Peyer's patch (tissue), 4 donors: ENCODE results near the gene ARHGAP12. TPM values are rescaled to one million over a fixed set of nuclear protein-coding genes. Genes with fewer than 3 reads are reported as not detected.

Source experiments
- DNase-seq, 3 donors: peaks; one replicate each; pipeline ENCODE4 v3.0.0-alpha.2; 2017 to 2019
- H3K27ac ChIP-seq, 4 donors: fragments of 200-600 bp; sonication (generic); one replicate each; pipeline ENCODE4 v1.5.1; 2016 to 2019
- H3K27me3 ChIP-seq, 2 donors: fragments of 200-600 bp; sonication (generic); one replicate each; pipeline ENCODE4 v1.5.1; 2019
- H3K36me3 ChIP-seq, 3 donors: fragments of 200-600 bp; sonication (generic); one replicate each; pipeline ENCODE4 v1.5.1; 2016 to 2019
- H3K4me1 ChIP-seq, 4 donors: fragments of 200-600 bp; sonication (generic); one replicate each; pipeline ENCODE4 v1.5.1; 2016 to 2019
- H3K4me3 ChIP-seq, 4 donors: fragments of 200-600 bp; sonication (generic); 1 replicate in 3 of 4; 2 replicates in 1 of 4; pipeline ENCODE4 v1.5.1; 2016 to 2019; ENCODE audit warnings: mild to moderate bottlenecking in 1 of 4
- H3K9me3 ChIP-seq, 4 donors: fragments of 200-600 bp; sonication (generic); one replicate each; pipeline ENCODE4 v1.5.1; 2016 to 2019; ENCODE audit warnings: mild to moderate bottlenecking in 1 of 4
- CTCF ChIP-seq, 6 experiments: fragments of 450-650 bp in 4 of 6; fragments of 200-600 bp in 2 of 6; sonication (generic) in 1 of 6; IDR thresholded peaks; one replicate each; pipeline ENCODE4 v1.5.1; 2017 to 2019; ENCODE audit warnings: antibody characterized with exemption in 6 of 6, mild to moderate bottlenecking in 3 of 6, moderate library complexity in 1 of 6
- POLR2A ChIP-seq, 2 donors: fragments of 450-650 bp; IDR thresholded peaks; one replicate each; pipeline ENCODE4 v1.5.1; 2017; ENCODE audit warnings: antibody characterized with exemption in 2 of 2, mild to moderate bottlenecking in 2 of 2, moderate library complexity in 2 of 2
- total RNA-seq, 4 donors: library from RNA; depleted of rRNA; stranded (reverse); fragments of >200 nt; gene quantifications; one replicate each; pipeline ENCODE4 v1.1.0, GENCODE V29; 2016

Gene ARHGAP12
- total RNA-seq, 4 donors from 2014 or later, result 46.7 to 56.9 (median 52.4) TPM

- H3K9me3 ChIP-seq, result no peaks in the 10 kb centered on the region
- no peak overlapping the region for H3K4me3 ChIP-seq
- H3K4me1 ChIP-seq, result no peaks in the 10 kb centered on the region
- no peaks in the 10 kb centered on the region for H3K36me3 ChIP-seq
- no peak overlapping the region for H3K27ac ChIP-seq
- H3K27me3 ChIP-seq, result no peaks in the 10 kb centered on the region
- no peak for DNase-seq
- TF ChIP-seq CTCF (IDR thresholded peaks at IDR 0.05) (no peak), POLR2A (IDR thresholded peaks at IDR 0.05) (no peak)
Measured at GRCh38 chr10:31847515-31847914, 81.1 kb downstream of the ARHGAP12 start.

GRCh38 chr10:31838709-31839108 lies 89.9 kb downstream of the ARHGAP12 start:
- Histone ChIP-seq H3K9me3 (no peaks in the 10 kb centered on the region), H3K4me3 (no peak overlapping the region), H3K4me1 (no peaks in the 10 kb centered on the region), H3K36me3 (no peaks in the 10 kb centered on the region), H3K27ac (no peak overlapping the region), H3K27me3 (no peaks in the 10 kb centered on the region)
- no peak for DNase-seq
- TF ChIP-seq POLR2A (IDR thresholded peaks at IDR 0.05), result no peak
- TF ChIP-seq CTCF (IDR thresholded peaks at IDR 0.05), result no peak

- no peak for TF ChIP-seq CTCF (IDR thresholded peaks at IDR 0.05)
- TF ChIP-seq POLR2A (IDR thresholded peaks at IDR 0.05), result no peak
- Histone ChIP-seq H3K4me3 (no peak overlapping the region), H3K27ac (no peak overlapping the region), H3K27me3 (no peaks in the 10 kb centered on the region), H3K4me1 (no peaks in the 10 kb centered on the region), H3K9me3 (no peaks in the 10 kb centered on the region), H3K36me3 (no peaks in the 10 kb centered on the region)
- DNase-seq, result no peak
Measured at GRCh38 chr10:31838065-31838464, 90.6 kb downstream of the ARHGAP12 start.

GRCh38 chr10:31836569-31837406 lies 91.8 kb downstream of the ARHGAP12 start:
- Histone ChIP-seq H3K36me3 (no peaks in the 10 kb centered on the region), H3K4me1 (no peaks in the 10 kb centered on the region), H3K27me3 (no peaks in the 10 kb centered on the region), H3K9me3 (no peaks in the 10 kb centered on the region), H3K27ac (no peak overlapping the region), H3K4me3 (no peak overlapping the region)
- TF ChIP-seq CTCF (IDR thresholded peaks at IDR 0.05) (peak in 4 of 6 experiments; percentile 41 to 48 (median 46)), POLR2A (IDR thresholded peaks at IDR 0.05) (no peak)
- no peak for DNase-seq

- H3K27me3 ChIP-seq, result no peaks in the 10 kb centered on the region
- DNase-seq, result no peak
- H3K27ac ChIP-seq, result no peak overlapping the region
- H3K4me1 ChIP-seq, result no peaks in the 10 kb centered on the region
- H3K36me3 ChIP-seq, result no peaks in the 10 kb centered on the region
- no peak overlapping the region for H3K4me3 ChIP-seq
- TF ChIP-seq CTCF (IDR thresholded peaks at IDR 0.05) (no peak), POLR2A (IDR thresholded peaks at IDR 0.05) (no peak)
- H3K9me3 ChIP-seq, result no peaks in the 10 kb centered on the region
Measured at GRCh38 chr10:31833753-31834152, 94.9 kb downstream of the ARHGAP12 start.
